K562 (cell line): Measurements from ENCODE around the gene PHF11. TPM values are rescaled to one million over a fixed set of nuclear protein-coding genes. Genes with fewer than 3 reads are reported as not detected.

Experiments
- ATAC-seq: fragments of 200-7000 bp; cut with Tn5 transposase; 3 replicates; pipeline ENCODE4 v1.9.1; 2020; ENCODE audit warnings: moderate library complexity
- BruUV-seq: library from RNA; stranded (reverse); fragments of 400-500 nt; replicated peaks from 2 replicates; lab custom pipeline; 2021; lab: Mats Ljungman, UMichigan
- CTCF ChIA-PET: fragments of 300-600 bp; formaldehyde crosslinking; extraction: SDS; loops from one replicate; lab custom pipeline; 2021; ENCODE audit warnings: low intra/inter-chr PET ratio; lab: Yijun Ruan, JAX
- POLR2A ChIA-PET: fragments of 300-600, 350-650 bp; sonication (Branson Sonifier 250); formaldehyde crosslinking; extraction: SDS; loops from one replicate; lab custom pipeline; 2021; ENCODE audit warnings: antibody characterized with exemption, inconsistent platforms; lab: Yijun Ruan, JAX
- DNase-seq, 4 experiments: peaks; one replicate each; pipeline versions ENCODE4 v3.0.0 to v3.0.0-alpha.2; 2011 to 2018; ENCODE audit warnings: low spot score in 3 of 4, mixed read lengths in 3 of 4; ENCODE audit errors: extremely low read depth in 1 of 4
- FAIRE-seq: peaks from 2 replicates; lab custom pipeline; 2011; peaks lifted over from hg19 to GRCh38; lab: Jason Lieb, UNC
- H2AFZ ChIP-seq: 2 replicates; pipeline ENCODE4 v1.6.0; 2011; ENCODE audit warnings: low read depth, low read length, control low read depth, inconsistent platforms
- H3K27ac ChIP-seq: fragments of 200-600 bp; 3 replicates; pipeline ENCODE4 v1.8.0; 2011; ENCODE audit warnings: low read depth, mild to moderate bottlenecking, control low read depth, inconsistent platforms, low read length, moderate library complexity, mixed read lengths; ENCODE audit errors: extremely low read depth
- H3K27me3 ChIP-seq, 2 experiments: fragments of 300-600 bp in 1 of 2; 2 replicates in 1 of 2; 3 replicates in 1 of 2; pipeline versions ENCODE4 v1.6.0 to v1.8.0; 2011; ENCODE audit warnings: inconsistent platforms in 2 of 2, low read length in 2 of 2, mild to moderate bottlenecking in 1 of 2, mixed read lengths in 1 of 2, moderate library complexity in 1 of 2; ENCODE audit not compliant: control insufficient read depth in 2 of 2, insufficient read depth in 2 of 2
- H3K36me3 ChIP-seq: fragments of 300-600 bp; 3 replicates; pipeline ENCODE4 v1.8.0; 2011; ENCODE audit warnings: mild to moderate bottlenecking, low read length, inconsistent platforms; ENCODE audit not compliant: control insufficient read depth, insufficient read depth
- H3K4me1 ChIP-seq, 2 experiments: fragments of 200-600 bp in 1 of 2; replicated peaks in 1 of 2; 2 replicates in 1 of 2; 3 replicates in 1 of 2; pipeline versions ENCODE4 v1.5.1 to v1.8.0; 2011; ENCODE audit warnings: inconsistent platforms in 2 of 2, low read length in 2 of 2, mild to moderate bottlenecking in 1 of 2, mixed read lengths in 1 of 2, moderate library complexity in 1 of 2; ENCODE audit not compliant: control insufficient read depth in 2 of 2, insufficient read depth in 2 of 2
- H3K4me2 ChIP-seq: 2 replicates; pipeline ENCODE4 v1.6.1; 2011; ENCODE audit warnings: low read length, control low read depth, inconsistent platforms, mixed read lengths; ENCODE audit not compliant: insufficient read depth
- H3K4me3 ChIP-seq: fragments of 200-600 bp; sonication (generic), shearing (Covaris generic); 2 replicates; pipeline ENCODE4 v1.5.1; 2016; ENCODE audit warnings: control low read depth, inconsistent platforms
- H3K79me2 ChIP-seq: fragments of 200-600 bp; 3 replicates; pipeline ENCODE4 v1.8.0; 2011; ENCODE audit warnings: low read length, inconsistent platforms; ENCODE audit not compliant: control insufficient read depth, insufficient read depth
- H3K9ac ChIP-seq, 2 experiments: 2 replicates each; pipeline versions ENCODE4 v1.6.0 to v1.6.1; 2011; ENCODE audit warnings: low read depth in 2 of 2, low read length in 2 of 2, control low read depth in 1 of 2, inconsistent platforms in 1 of 2, mild to moderate bottlenecking in 1 of 2, mixed read lengths in 1 of 2; ENCODE audit not compliant: insufficient read depth in 1 of 2
- H3K9me1 ChIP-seq: one replicate; pipeline ENCODE4 v1.6.0; 2011; ENCODE audit warnings: inconsistent platforms, mild to moderate bottlenecking, low read length, moderate library complexity; ENCODE audit not compliant: control insufficient read depth, insufficient read depth
- H3K9me3 ChIP-seq: replicated peaks from 2 replicates; pipeline ENCODE4 v1.5.1; 2011; ENCODE audit warnings: low read depth, low read length, inconsistent platforms; ENCODE audit not compliant: control insufficient read depth, insufficient read depth
- H4K20me1 ChIP-seq: replicated peaks from 2 replicates; pipeline ENCODE4 v1.6.1; 2011; ENCODE audit warnings: low read length, inconsistent platforms, mixed read lengths; ENCODE audit not compliant: control insufficient read depth, insufficient read depth
- CHD4 ChIP-seq: fragments of 200-600 bp; sonication (generic); IDR thresholded peaks from 3 replicates; pipeline ENCODE4 v1.6.1; 2012; ENCODE audit warnings: low read depth, mild to moderate bottlenecking, mixed read lengths, low read length, inconsistent platforms; ENCODE audit not compliant: insufficient read depth, insufficient replicate concordance, poor library complexity, severe bottlenecking
- HOXB6 ChIP-seq: fragments of 250-450 bp; sonication (Bioruptor Pico); IDR thresholded peaks from 2 replicates; pipeline ENCODE4 v1.5.1; 2022; ENCODE audit warnings: mild to moderate bottlenecking, borderline replicate concordance
- IRF2 ChIP-seq: sonication (generic); formaldehyde crosslinking; IDR thresholded peaks from 2 replicates; pipeline ENCODE4 v1.8.1; 2022; ENCODE audit warnings: mild to moderate bottlenecking, missing genetic modification reagents
- MCM3 ChIP-seq: fragments of 450-650 bp; IDR thresholded peaks from 2 replicates; pipeline ENCODE4 v1.6.1; 2016
- RBM34 ChIP-seq: fragments of 200-400 bp; formaldehyde crosslinking; IDR thresholded peaks from 2 replicates; pipeline ENCODE4 v1.6.1; 2018; ENCODE audit warnings: low read length, borderline replicate concordance; ENCODE audit not compliant: insufficient read depth
- RBM39 ChIP-seq: fragments of 200-400 bp; formaldehyde crosslinking; optimal IDR thresholded peaks from 2 replicates; pipeline ENCODE3; 2018; ENCODE audit warnings: low read depth, low read length
- RUNX1 ChIP-seq: sonication (generic); IDR thresholded peaks from 2 replicates; pipeline ENCODE4 v1.6.1; 2016; ENCODE audit warnings: antibody characterized with exemption, low read depth
- SUPT5H ChIP-seq: fragments of 450-650 bp; IDR thresholded peaks from 2 replicates; pipeline ENCODE4 v1.6.1; 2016
- ZNF165 ChIP-seq: fragments of 250-450 bp; sonication (Bioruptor Pico); IDR thresholded peaks from 2 replicates; pipeline ENCODE4 v1.4.0; 2020; ENCODE audit warnings: borderline replicate concordance
- ZNF217 ChIP-seq: sonication (generic); formaldehyde crosslinking; IDR thresholded peaks from 2 replicates; pipeline ENCODE4 v1.8.0; 2022; ENCODE audit warnings: mild to moderate bottlenecking, missing genetic modification reagents
- WGBS: fragments of 100-300 bp; shearing (Covaris generic); methylation state at CpG from one replicate; pipeline ENCODE4 v1.1.6; 2016; ENCODE audit warnings: low coverage, mixed read lengths; ENCODE audit not compliant: insufficient coverage; ENCODE audit errors: missing lambda C conversion rate; 5-methylcytosine and 5-hydroxymethylcytosine counted together
- in situ Hi-C: fragments of 300-500 bp; cut with MboI; formaldehyde crosslinking; loops from 4 replicates; pipeline ENCODE4 v1.15.0; 2018; ENCODE audit warnings: inconsistent platforms, mixed read lengths
- intact Hi-C: fragments of 100-400 bp; cut with micrococcal nuclease; formaldehyde crosslinking; loops from 2 replicates; pipeline ENCODE4 v1.14.2; 2022
- polyA plus RNA-seq, 8 experiments: library from polyadenylated mRNA; depleted of rRNA in 4 of 8; stranded (reverse) in 5 of 8; unstranded in 3 of 8; fragments of >200 nt; fragmentation: Nextera tagmentation in 2 of 8; fragmentation: Illumina TruSeq in 1 of 8; extraction: Ambion mirVana in 2 of 8; extraction: Trizol in 1 of 8; gene quantifications; 2 replicates each; pipeline versions ENCODE4 v1.2.1 to v1.2.3, GENCODE V29; 2011 to 2014; ENCODE audit warnings: inconsistent platforms in 1 of 8, missing spikeins in 1 of 8
- total RNA-seq, 7 experiments: library from RNA; depleted of rRNA in 6 of 7; stranded (reverse); fragments of >200 nt in 6 of 7; fragmentation: Illumina TruSeq in 2 of 7; extraction: Trizol in 2 of 7; gene quantifications; 2 replicates each; pipeline versions ENCODE4 v1.2.1 to v1.2.3, GENCODE V29; 2011 to 2021; ENCODE audit warnings: low replicate concordance in 1 of 7
- TF ChIP-seq, protein P1 (sequence below): sonication (generic); formaldehyde crosslinking; IDR thresholded peaks from 2 replicates; pipeline ENCODE4 v1.8.1; 2023; ENCODE audit warnings: mild to moderate bottlenecking, missing genetic modification reagents
- TF ChIP-seq, protein P2 (sequence below): fragments of 200-400 bp; formaldehyde crosslinking; IDR thresholded peaks from 2 replicates; pipeline ENCODE4 v1.6.1; 2017; ENCODE audit warnings: mild to moderate bottlenecking, low read depth, low read length, moderate library complexity
- TF ChIP-seq, protein P3 (sequence below): fragments of 150-350 bp; IDR thresholded peaks from 2 replicates; pipeline ENCODE4 v1.6.1; 2014; ENCODE audit warnings: low read depth, mild to moderate bottlenecking, low read length, borderline replicate concordance
- TF ChIP-seq, protein P4 (sequence below): fragments of 450-650 bp; IDR thresholded peaks from 2 replicates; pipeline ENCODE4 v1.6.1; 2016; ENCODE audit warnings: mild to moderate bottlenecking

Gene PHF11
- total and polyA plus RNA-seq, 9 of the 15 experiments (the other 6 are each of a cell fraction or from before 2014, with no cell fraction given) = 1.9 to 7.0 (median 5.3) TPM

DNA sequence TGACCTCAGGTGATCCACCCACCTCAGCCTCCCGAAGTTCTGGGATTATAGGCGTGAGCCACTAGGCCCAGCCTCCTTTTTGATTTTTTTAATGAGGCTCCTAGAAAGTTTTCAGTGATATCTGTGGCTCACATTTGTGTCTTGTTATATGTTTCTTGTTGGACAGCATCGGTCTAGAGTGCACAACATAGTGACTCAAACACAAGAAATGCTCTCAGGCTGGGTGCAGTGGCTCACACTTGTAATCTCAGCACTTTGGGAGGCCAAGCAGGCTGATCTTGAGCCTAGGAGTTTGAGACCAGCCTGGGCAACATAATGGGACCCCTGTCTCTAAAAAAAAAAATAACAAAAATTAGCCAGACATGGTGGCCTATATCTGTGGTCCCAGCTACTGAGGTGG, 8.2 kb downstream of the PHF11 start:
- in situ Hi-C loops = no loop called here
- ChIA-PET CTCF (no interaction called here), POLR2A (no interaction called here)
- no peak for TF ChIP-seq ZNF165 (CRISPR knock-in tag)
- TF ChIP-seq, protein P1, sequence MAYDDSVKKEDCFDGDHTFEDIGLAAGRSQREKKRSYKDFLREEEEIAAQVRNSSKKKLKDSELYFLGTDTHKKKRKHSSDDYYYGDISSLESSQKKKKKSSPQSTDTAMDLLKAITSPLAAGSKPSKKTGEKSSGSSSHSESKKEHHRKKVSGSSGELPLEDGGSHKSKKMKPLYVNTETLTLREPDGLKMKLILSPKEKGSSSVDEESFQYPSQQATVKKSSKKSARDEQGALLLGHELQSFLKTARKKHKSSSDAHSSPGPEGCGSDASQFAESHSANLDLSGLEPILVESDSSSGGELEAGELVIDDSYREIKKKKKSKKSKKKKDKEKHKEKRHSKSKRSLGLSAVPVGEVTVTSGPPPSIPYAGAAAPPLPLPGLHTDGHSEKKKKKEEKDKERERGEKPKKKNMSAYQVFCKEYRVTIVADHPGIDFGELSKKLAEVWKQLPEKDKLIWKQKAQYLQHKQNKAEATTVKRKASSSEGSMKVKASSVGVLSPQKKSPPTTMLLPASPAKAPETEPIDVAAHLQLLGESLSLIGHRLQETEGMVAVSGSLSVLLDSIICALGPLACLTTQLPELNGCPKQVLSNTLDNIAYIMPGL (CRISPR knock-in tag) = no peak
- TF ChIP-seq RUNX1 = no peak
- TF ChIP-seq, protein P2, sequence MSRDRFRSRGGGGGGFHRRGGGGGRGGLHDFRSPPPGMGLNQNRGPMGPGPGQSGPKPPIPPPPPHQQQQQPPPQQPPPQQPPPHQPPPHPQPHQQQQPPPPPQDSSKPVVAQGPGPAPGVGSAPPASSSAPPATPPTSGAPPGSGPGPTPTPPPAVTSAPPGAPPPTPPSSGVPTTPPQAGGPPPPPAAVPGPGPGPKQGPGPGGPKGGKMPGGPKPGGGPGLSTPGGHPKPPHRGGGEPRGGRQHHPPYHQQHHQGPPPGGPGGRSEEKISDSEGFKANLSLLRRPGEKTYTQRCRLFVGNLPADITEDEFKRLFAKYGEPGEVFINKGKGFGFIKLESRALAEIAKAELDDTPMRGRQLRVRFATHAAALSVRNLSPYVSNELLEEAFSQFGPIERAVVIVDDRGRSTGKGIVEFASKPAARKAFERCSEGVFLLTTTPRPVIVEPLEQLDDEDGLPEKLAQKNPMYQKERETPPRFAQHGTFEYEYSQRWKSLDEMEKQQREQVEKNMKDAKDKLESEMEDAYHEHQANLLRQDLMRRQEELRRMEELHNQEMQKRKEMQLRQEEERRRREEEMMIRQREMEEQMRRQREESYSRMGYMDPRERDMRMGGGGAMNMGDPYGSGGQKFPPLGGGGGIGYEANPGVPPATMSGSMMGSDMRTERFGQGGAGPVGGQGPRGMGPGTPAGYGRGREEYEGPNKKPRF = no peak
- no peak for TF ChIP-seq HOXB6 (CRISPR knock-in tag)
- no peak for TF ChIP-seq RBM39
- no peak for TF ChIP-seq SUPT5H
- TF ChIP-seq, protein P3, sequence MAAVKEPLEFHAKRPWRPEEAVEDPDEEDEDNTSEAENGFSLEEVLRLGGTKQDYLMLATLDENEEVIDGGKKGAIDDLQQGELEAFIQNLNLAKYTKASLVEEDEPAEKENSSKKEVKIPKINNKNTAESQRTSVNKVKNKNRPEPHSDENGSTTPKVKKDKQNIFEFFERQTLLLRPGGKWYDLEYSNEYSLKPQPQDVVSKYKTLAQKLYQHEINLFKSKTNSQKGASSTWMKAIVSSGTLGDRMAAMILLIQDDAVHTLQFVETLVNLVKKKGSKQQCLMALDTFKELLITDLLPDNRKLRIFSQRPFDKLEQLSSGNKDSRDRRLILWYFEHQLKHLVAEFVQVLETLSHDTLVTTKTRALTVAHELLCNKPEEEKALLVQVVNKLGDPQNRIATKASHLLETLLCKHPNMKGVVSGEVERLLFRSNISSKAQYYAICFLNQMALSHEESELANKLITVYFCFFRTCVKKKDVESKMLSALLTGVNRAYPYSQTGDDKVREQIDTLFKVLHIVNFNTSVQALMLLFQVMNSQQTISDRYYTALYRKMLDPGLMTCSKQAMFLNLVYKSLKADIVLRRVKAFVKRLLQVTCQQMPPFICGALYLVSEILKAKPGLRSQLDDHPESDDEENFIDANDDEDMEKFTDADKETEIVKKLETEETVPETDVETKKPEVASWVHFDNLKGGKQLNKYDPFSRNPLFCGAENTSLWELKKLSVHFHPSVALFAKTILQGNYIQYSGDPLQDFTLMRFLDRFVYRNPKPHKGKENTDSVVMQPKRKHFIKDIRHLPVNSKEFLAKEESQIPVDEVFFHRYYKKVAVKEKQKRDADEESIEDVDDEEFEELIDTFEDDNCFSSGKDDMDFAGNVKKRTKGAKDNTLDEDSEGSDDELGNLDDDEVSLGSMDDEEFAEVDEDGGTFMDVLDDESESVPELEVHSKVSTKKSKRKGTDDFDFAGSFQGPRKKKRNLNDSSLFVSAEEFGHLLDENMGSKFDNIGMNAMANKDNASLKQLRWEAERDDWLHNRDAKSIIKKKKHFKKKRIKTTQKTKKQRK = no peak
- TF ChIP-seq, protein P4, sequence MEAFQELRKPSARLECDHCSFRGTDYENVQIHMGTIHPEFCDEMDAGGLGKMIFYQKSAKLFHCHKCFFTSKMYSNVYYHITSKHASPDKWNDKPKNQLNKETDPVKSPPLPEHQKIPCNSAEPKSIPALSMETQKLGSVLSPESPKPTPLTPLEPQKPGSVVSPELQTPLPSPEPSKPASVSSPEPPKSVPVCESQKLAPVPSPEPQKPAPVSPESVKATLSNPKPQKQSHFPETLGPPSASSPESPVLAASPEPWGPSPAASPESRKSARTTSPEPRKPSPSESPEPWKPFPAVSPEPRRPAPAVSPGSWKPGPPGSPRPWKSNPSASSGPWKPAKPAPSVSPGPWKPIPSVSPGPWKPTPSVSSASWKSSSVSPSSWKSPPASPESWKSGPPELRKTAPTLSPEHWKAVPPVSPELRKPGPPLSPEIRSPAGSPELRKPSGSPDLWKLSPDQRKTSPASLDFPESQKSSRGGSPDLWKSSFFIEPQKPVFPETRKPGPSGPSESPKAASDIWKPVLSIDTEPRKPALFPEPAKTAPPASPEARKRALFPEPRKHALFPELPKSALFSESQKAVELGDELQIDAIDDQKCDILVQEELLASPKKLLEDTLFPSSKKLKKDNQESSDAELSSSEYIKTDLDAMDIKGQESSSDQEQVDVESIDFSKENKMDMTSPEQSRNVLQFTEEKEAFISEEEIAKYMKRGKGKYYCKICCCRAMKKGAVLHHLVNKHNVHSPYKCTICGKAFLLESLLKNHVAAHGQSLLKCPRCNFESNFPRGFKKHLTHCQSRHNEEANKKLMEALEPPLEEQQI = no peak
- no peak for TF ChIP-seq MCM3
- TF ChIP-seq CHD4 = no peak
- TF ChIP-seq IRF2 (CRISPR knock-in tag) = no peak
- no peak for TF ChIP-seq ZNF217 (CRISPR knock-in tag)
- TF ChIP-seq RBM34 = no peak

More for the DNA sequence above, 8.2 kb downstream of the PHF11 start:
- Histone ChIP-seq H2AFZ (no peak overlapping the region), H3K27me3 (no peaks in the 10 kb centered on the region), H3K4me1 (no peaks in the 10 kb centered on the region; a peak in 1 of 5 replicates), H3K4me3 (no peak overlapping the region), H3K9me3 (no peaks in the 10 kb centered on the region), H4K20me1 (no peaks in the 10 kb centered on the region), H3K9ac (no peak overlapping the region), H3K9me1 (no peaks in the 10 kb centered on the region), H3K79me2 (no peaks in the 10 kb centered on the region), H3K27ac (no peak overlapping the region), H3K36me3 (no peaks in the 10 kb centered on the region), H3K4me2 (no peak overlapping the region)
- no peak for FAIRE-seq
- no peak for DNase-seq
- no peak for ATAC-seq
- 67% methylated on average over 3 of the region's 3 CpGs for WGBS
- intact Hi-C loops = no loop called here
- BruUV-seq = no TSS peak
